GM12878 (cell line): ENCODE data around the gene CCBE1.

Experiments used
- MXI1 ChIP-seq: fragments of 150-350 bp; IDR thresholded peaks from 2 replicates; pipeline ENCODE4 v1.6.1; 2011; ENCODE audit warnings: low read depth, mild to moderate bottlenecking, inconsistent platforms, low read length, improper control_type of control experiment
- POLR2A ChIP-seq: IDR thresholded peaks from 2 replicates; pipeline ENCODE4 v1.6.1; 2011; ENCODE audit warnings: low read depth, mild to moderate bottlenecking, low read length
- ZBTB11 ChIP-seq: fragments of 450-650 bp; formaldehyde crosslinking; IDR thresholded peaks from 2 replicates; pipeline ENCODE4 v1.5.0; 2022; ENCODE audit warnings: mild to moderate bottlenecking, missing genetic modification characterization
- ZNF217 ChIP-seq: fragments of 450-650 bp; IDR thresholded peaks from 2 replicates; pipeline ENCODE4 v1.6.1; 2017; ENCODE audit warnings: antibody characterized with exemption, mild to moderate bottlenecking
- TF ChIP-seq, protein P1 (sequence below), 3 experiments: IDR thresholded peaks in 2 of 3; conservative IDR thresholded peaks in 1 of 3; 2 replicates each; pipeline ENCODE4 v1.5.1; 2011; ENCODE audit warnings: low read depth in 3 of 3, low read length in 3 of 3, mild to moderate bottlenecking in 3 of 3, control low read depth in 2 of 3, moderate library complexity in 2 of 3, inconsistent platforms in 1 of 3, mixed read lengths in 1 of 3; ENCODE audit not compliant: control insufficient read depth in 2 of 3, insufficient read depth in 1 of 3; ENCODE audit errors: extremely low read depth in 1 of 3

GRCh38 chr18:59383851-59384250 lies 313.4 kb downstream of the CCBE1 start:
- TF ChIP-seq POLR2A = no peak
- TF ChIP-seq, protein P1, sequence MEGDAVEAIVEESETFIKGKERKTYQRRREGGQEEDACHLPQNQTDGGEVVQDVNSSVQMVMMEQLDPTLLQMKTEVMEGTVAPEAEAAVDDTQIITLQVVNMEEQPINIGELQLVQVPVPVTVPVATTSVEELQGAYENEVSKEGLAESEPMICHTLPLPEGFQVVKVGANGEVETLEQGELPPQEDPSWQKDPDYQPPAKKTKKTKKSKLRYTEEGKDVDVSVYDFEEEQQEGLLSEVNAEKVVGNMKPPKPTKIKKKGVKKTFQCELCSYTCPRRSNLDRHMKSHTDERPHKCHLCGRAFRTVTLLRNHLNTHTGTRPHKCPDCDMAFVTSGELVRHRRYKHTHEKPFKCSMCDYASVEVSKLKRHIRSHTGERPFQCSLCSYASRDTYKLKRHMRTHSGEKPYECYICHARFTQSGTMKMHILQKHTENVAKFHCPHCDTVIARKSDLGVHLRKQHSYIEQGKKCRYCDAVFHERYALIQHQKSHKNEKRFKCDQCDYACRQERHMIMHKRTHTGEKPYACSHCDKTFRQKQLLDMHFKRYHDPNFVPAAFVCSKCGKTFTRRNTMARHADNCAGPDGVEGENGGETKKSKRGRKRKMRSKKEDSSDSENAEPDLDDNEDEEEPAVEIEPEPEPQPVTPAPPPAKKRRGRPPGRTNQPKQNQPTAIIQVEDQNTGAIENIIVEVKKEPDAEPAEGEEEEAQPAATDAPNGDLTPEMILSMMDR (IDR thresholded peaks at IDR 0.05 in 2 of 3, conservative IDR thresholded peaks at IDR 0.05 in 1 of 3; ENCODE audit: control insufficient read depth in 2 of 3, extremely low read depth in 1 of 3, insufficient read depth in 1 of 3, low read depth in 3 of 3, low read length in 3 of 3) = no peak
- no peak for TF ChIP-seq MXI1
- no peak for TF ChIP-seq ZBTB11 (CRISPR knock-in tag)
- TF ChIP-seq ZNF217 = no peak
